ENCODE results near the gene ASXL2.
"Not testable (repeated sequence)": the region's sequence is repeated elsewhere in the genome, so short reads cannot be mapped to it uniquely, and the experiment has no call there.

- TF ChIP-seq CTCF (IDR thresholded peaks at IDR 0.05 in 4 of 5, conservative IDR thresholded peaks at IDR 0.05 in 1 of 5); POLR2A (IDR thresholded peaks at IDR 0.05): not testable (repeated sequence)
Observed at GRCh38 chr2:25915411-25915810, 37.1 kb upstream of the ASXL2 start.
